DOHH2 (cell line): ENCODE results near the gene ASB6.

Experiments
- H3F3A ChIP-seq: fragments of 200-600 bp; sonication (generic), shearing (Covaris generic); 2 replicates; pipeline ENCODE4 v1.6.0; 2016; ENCODE audit warnings: antibody characterized with exemption, mild to moderate bottlenecking; ENCODE audit not compliant: control insufficient read depth, insufficient read depth
- H3K27ac ChIP-seq: fragments of 200-600 bp; sonication (generic); 2 replicates; pipeline ENCODE4 v1.5.1; 2014; ENCODE audit warnings: low read depth, mild to moderate bottlenecking, low read length, moderate library complexity
- H3K27me3 ChIP-seq: fragments of 200-600 bp; sonication (generic); 2 replicates; pipeline ENCODE4 v1.6.1; 2014; ENCODE audit warnings: mild to moderate bottlenecking, low read length, mixed read lengths; ENCODE audit not compliant: control insufficient read depth
- H3K36me3 ChIP-seq: fragments of 200-600 bp; sonication (generic); 2 replicates; pipeline ENCODE4 v1.6.1; 2014; ENCODE audit warnings: mild to moderate bottlenecking, low read length, moderate library complexity, mixed read lengths; ENCODE audit not compliant: control insufficient read depth
- H3K4me1 ChIP-seq: fragments of 200-600 bp; sonication (generic); 2 replicates; pipeline ENCODE4 v1.6.1; 2014; ENCODE audit warnings: mild to moderate bottlenecking, low read length, mixed read lengths; ENCODE audit not compliant: control insufficient read depth
- H3K4me2 ChIP-seq: fragments of 200-600 bp; sonication (generic); 2 replicates; pipeline ENCODE4 v1.6.0; 2014; ENCODE audit warnings: mild to moderate bottlenecking, low read length, moderate library complexity
- H3K4me3 ChIP-seq: fragments of 200-600 bp; sonication (generic); 2 replicates; pipeline ENCODE4 v1.5.1; 2014; ENCODE audit warnings: mild to moderate bottlenecking, low read length, mixed read lengths
- H3K79me2 ChIP-seq: fragments of 200-600 bp; sonication (generic); 2 replicates; pipeline ENCODE4 v1.6.1; 2014; ENCODE audit warnings: mild to moderate bottlenecking, low read length, mixed read lengths; ENCODE audit not compliant: control insufficient read depth
- H3K9me2 ChIP-seq: fragments of 200-600 bp; sonication (generic); replicated peaks from 2 replicates; pipeline ENCODE4 v1.6.1; 2014; ENCODE audit warnings: mild to moderate bottlenecking, low read length, mixed read lengths; ENCODE audit not compliant: control insufficient read depth
- H3K9me3 ChIP-seq: fragments of 200-600 bp; sonication (generic); 2 replicates; pipeline ENCODE4 v1.6.1; 2014; ENCODE audit warnings: antibody characterized with exemption, low read length, mixed read lengths; ENCODE audit not compliant: control insufficient read depth, insufficient read depth
- H4K20me1 ChIP-seq: fragments of 200-600 bp; sonication (generic); 2 replicates; pipeline ENCODE4 v1.6.0; 2014; ENCODE audit warnings: low read depth, mild to moderate bottlenecking, antibody characterized with exemption, low read length, moderate library complexity; ENCODE audit not compliant: control insufficient read depth, insufficient read depth
- CTCF ChIP-seq: fragments of 200-600 bp; sonication (generic); IDR thresholded peaks from one replicate; pipeline ENCODE4 v1.5.1; 2014; ENCODE audit warnings: antibody characterized with exemption, mild to moderate bottlenecking, low read depth, low read length; ENCODE audit not compliant: poor library complexity, severe bottlenecking
- EZH2phosphoT487 ChIP-seq: fragments of 200-600 bp; sonication (generic); IDR thresholded peaks from 2 replicates; pipeline ENCODE4 v1.6.1; 2017; ENCODE audit warnings: borderline replicate concordance, mild to moderate bottlenecking, antibody characterized with exemption, low read length, moderate library complexity, mixed read lengths

The ASB6 gene

GRCh38 chr9:129655696-129656095 lies 13.7 kb upstream of the ASB6 start:
- Histone ChIP-seq H3K4me2 (no peak overlapping the region), H3K27me3 (no peaks in the 10 kb centered on the region), H4K20me1 (no peaks in the 10 kb centered on the region), H3K4me1 (no peaks in the 10 kb centered on the region), H3F3A (no peaks in the 10 kb centered on the region), H3K4me3 (no peak overlapping the region), H3K9me2 (no peaks in the 10 kb centered on the region), H3K27ac (no peak overlapping the region), H3K36me3 (no peaks in the 10 kb centered on the region), H3K79me2 (no peaks in the 10 kb centered on the region), H3K9me3 (no peaks in the 10 kb centered on the region)
- TF ChIP-seq CTCF: no peak
- no peak for TF ChIP-seq EZH2phosphoT487

- H3K4me1 ChIP-seq: no peaks in the 10 kb centered on the region
- no peaks in the 10 kb centered on the region for H3K9me2 ChIP-seq
- H3K9me3 ChIP-seq: no peaks in the 10 kb centered on the region
- H3K27me3 ChIP-seq: no peaks in the 10 kb centered on the region
- no peak for TF ChIP-seq EZH2phosphoT487
- TF ChIP-seq CTCF: no peak
- H3K4me2 ChIP-seq: no peak overlapping the region
- no peaks in the 10 kb centered on the region for H4K20me1 ChIP-seq
- H3K27ac ChIP-seq: no peak overlapping the region
- no peak overlapping the region for H3K4me3 ChIP-seq
- H3K79me2 ChIP-seq: no peaks in the 10 kb centered on the region
- H3K36me3 ChIP-seq: no peaks in the 10 kb centered on the region
- H3F3A ChIP-seq: no peaks in the 10 kb centered on the region
Observed at GRCh38 chr9:129655154-129655553, 13.2 kb upstream of the ASB6 start.

- H3K9me2 ChIP-seq: no peaks in the 10 kb centered on the region
- H3K27me3 ChIP-seq: no peaks in the 10 kb centered on the region
- TF ChIP-seq EZH2phosphoT487 (no peak), CTCF (no peak)
- no peaks in the 10 kb centered on the region for H3K36me3 ChIP-seq
- H3K4me1 ChIP-seq: no peaks in the 10 kb centered on the region
- no peak overlapping the region for H3K4me3 ChIP-seq
- no peaks in the 10 kb centered on the region for H3F3A ChIP-seq
- no peaks in the 10 kb centered on the region for H3K79me2 ChIP-seq
- H3K9me3 ChIP-seq: no peaks in the 10 kb centered on the region
- H3K27ac ChIP-seq: no peak overlapping the region
- H3K4me2 ChIP-seq: no peak overlapping the region
- H4K20me1 ChIP-seq: no peaks in the 10 kb centered on the region
Observed at GRCh38 chr9:129654554-129655040, 12.6 kb upstream of the ASB6 start.
